GM12872 (cell line): ENCODE data around the gene TM4SF1.

ENCODE experiments used
- CTCF ChIP-seq: IDR thresholded peaks from 3 replicates; pipeline ENCODE4 v1.5.1; 2011; ENCODE audit warnings: low read depth, mild to moderate bottlenecking, low read length, moderate library complexity; ENCODE audit not compliant: insufficient read depth

The TM4SF1 gene

DNA sequence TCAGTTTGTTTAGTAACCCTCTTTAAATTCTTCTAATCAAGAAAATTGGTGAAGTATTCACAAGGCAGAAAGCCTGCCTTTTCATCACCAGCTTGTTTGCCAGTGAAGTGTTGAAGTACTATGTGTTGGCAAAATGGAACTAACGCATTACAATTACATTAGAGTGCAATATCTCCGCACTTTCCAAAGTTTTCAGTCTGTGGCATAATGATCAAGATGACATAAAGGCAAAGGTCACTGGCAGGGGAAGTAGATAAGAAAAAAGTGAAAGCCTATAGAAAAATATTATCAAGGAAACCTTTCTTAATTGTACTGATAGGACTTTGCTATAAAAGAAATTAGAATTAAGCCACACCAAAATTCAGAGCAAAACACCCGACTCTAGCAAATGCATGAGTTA is 25.0 kb upstream of the TM4SF1 start:
- TF ChIP-seq CTCF: no peak

GRCh38 chr3:149401926-149402310 is 24.5 kb upstream of the TM4SF1 start:
- TF ChIP-seq CTCF: no peak

GRCh38 chr3:149401212-149401925 is 23.9 kb upstream of the TM4SF1 start:
- TF ChIP-seq CTCF: no peak

GRCh38 chr3:149400645-149401044 is 23.2 kb upstream of the TM4SF1 start:
- TF ChIP-seq CTCF: no peak

DNA sequence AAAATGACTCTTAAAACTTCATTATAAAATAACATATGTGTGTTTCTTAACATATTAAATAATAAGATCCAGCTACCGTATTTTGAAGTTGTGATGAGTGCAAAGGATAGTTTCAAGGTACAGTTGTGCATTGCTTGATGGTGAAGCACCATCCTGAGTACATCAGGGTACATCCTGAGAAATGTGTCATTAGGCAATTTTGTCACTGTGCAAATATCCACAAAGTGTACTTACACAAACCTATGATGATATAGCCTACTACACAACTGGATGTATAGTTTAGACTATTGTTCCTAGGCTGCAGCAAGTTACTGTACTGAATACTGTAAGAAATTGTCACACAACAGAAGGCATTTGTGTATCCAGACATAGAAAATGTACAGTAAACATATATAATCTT is 20.8 kb upstream of the TM4SF1 start:
- TF ChIP-seq CTCF: no peak

DNA sequence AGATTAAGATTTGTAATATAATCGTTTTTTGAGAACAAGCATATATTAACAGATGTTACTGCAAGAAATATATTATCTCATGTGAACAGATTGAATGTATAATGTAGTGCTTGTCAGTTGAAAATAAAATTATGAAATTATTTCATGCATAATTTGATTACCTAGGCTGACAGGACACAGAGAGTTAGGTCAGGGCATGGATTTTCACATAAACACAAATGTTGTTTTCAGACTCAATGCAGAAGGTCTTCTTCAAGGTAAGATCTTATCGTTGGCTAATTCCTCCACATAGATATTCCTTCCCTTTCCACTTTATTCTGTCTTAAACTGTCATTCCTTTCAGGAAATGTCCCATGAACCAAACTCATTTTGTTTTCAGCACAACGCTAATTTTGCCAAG is 20.1 kb upstream of the TM4SF1 start:
- TF ChIP-seq CTCF: no peak

DNA sequence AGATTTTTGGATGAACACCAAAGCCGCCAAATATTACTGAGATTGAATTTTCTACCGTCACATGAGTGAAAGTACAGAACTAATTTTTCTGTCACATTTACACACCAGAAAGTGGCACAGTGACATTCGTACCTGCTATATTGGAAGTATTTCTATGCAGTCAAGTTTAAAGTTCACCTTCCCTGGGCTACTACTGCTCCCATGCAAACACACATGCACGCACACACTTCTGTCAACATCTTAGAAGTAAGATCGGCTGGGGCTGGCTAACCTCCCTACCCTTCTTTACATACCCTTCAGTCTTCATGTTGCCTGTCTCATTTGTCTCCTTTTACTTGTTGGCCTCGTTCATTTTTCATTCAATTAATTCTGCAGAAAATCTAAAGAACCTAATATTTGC is 19.0 kb upstream of the TM4SF1 start:
- TF ChIP-seq CTCF: no peak
